HUES48 (cell line): ENCODE data around the gene SNX9.
"Not testable (repeated sequence)": the region's sequence is repeated elsewhere in the genome, so short reads cannot be mapped to it uniquely, and the experiment has no call there.

ENCODE experiments used
- H3K27ac ChIP-seq: one replicate; pipeline ENCODE4 v1.7.0; 2013; ENCODE audit warnings: low read depth, low read length, inconsistent platforms
- H3K27me3 ChIP-seq: 2 replicates; pipeline ENCODE4 v1.6.1; 2013; ENCODE audit warnings: mild to moderate bottlenecking, low read length; ENCODE audit not compliant: control insufficient read depth, insufficient read depth
- H3K36me3 ChIP-seq: 2 replicates; pipeline ENCODE4 v1.6.1; 2013; ENCODE audit warnings: low read length; ENCODE audit not compliant: control insufficient read depth, insufficient read depth
- H3K4me1 ChIP-seq: 2 replicates; pipeline ENCODE4 v1.6.1; 2013; ENCODE audit warnings: mild to moderate bottlenecking, low read length; ENCODE audit not compliant: control insufficient read depth, insufficient read depth
- H3K4me3 ChIP-seq: 2 replicates; pipeline ENCODE4 v1.5.1; 2013; ENCODE audit warnings: mild to moderate bottlenecking, low read depth, low read length
- H3K9ac ChIP-seq: 2 replicates; pipeline ENCODE4 v1.6.1; 2013; ENCODE audit warnings: mild to moderate bottlenecking, low read depth, low read length, moderate library complexity
- H3K9me3 ChIP-seq: 2 replicates; pipeline ENCODE4 v1.6.1; 2013; ENCODE audit warnings: low read length; ENCODE audit not compliant: control insufficient read depth, insufficient read depth

SNX9 gene

GRCh38 chr6:157929765-157930319 is 106.8 kb downstream of the SNX9 start:
- Histone ChIP-seq H3K9me3 (no peaks in the 10 kb centered on the region), H3K4me3 (no peak overlapping the region), H3K9ac (no peak overlapping the region), H3K4me1 (peaks cover 26% of the 10 kb centered on the region), H3K36me3 (peaks cover 73% of the 10 kb centered on the region), H3K27me3 (no peaks in the 10 kb centered on the region), H3K27ac (no peak overlapping the region)

- Histone ChIP-seq H3K9ac (no peak overlapping the region), H3K9me3 (no peaks in the 10 kb centered on the region), H3K4me3 (no peak overlapping the region), H3K27me3 (no peaks in the 10 kb centered on the region), H3K27ac (no peak overlapping the region), H3K36me3 (peaks cover 89% of the 10 kb centered on the region), H3K4me1 (peaks cover 10% of the 10 kb centered on the region)
These were observed 112.7 kb downstream of the SNX9 start for GRCh38 chr6:157935786-157936185.

- Histone ChIP-seq H3K4me1 (no peaks in the 10 kb centered on the region), H3K27ac (no peak overlapping the region)
These were observed 114.3 kb downstream of the SNX9 start for GRCh38 chr6:157937318-157937717.

GRCh38 chr6:157937916-157938315 is 114.9 kb downstream of the SNX9 start:
- no peak overlapping the region for H3K4me3 ChIP-seq
- H3K27me3 ChIP-seq: no peaks in the 10 kb centered on the region
- no peak overlapping the region for H3K27ac ChIP-seq
- peaks cover 96% of the 10 kb centered on the region for H3K36me3 ChIP-seq
- H3K9ac ChIP-seq: no peak overlapping the region
- H3K4me1 ChIP-seq: no peaks in the 10 kb centered on the region
- no peaks in the 10 kb centered on the region for H3K9me3 ChIP-seq

More at GRCh38 chr6:157937318-157937717, 114.3 kb downstream of the SNX9 start:
- H3K36me3 ChIP-seq: peaks cover 94% of the 10 kb centered on the region
- no peak overlapping the region for H3K9ac ChIP-seq
- H3K9me3 ChIP-seq: no peaks in the 10 kb centered on the region
- H3K27me3 ChIP-seq: no peaks in the 10 kb centered on the region
- no peak overlapping the region for H3K4me3 ChIP-seq

- not testable (repeated sequence) for H3K27ac ChIP-seq, H3K4me3 ChIP-seq, H3K9ac ChIP-seq, H3K4me1 ChIP-seq, H3K9me3 ChIP-seq, H3K27me3 ChIP-seq
- H3K36me3 ChIP-seq: peaks cover 98% of the 10 kb centered on the region
These were observed 117.5 kb downstream of the SNX9 start for GRCh38 chr6:157940375-157941036.

GRCh38 chr6:157941101-157941863 is 118.2 kb downstream of the SNX9 start:
- no peaks in the 10 kb centered on the region for H3K9me3 ChIP-seq
- peaks cover 97% of the 10 kb centered on the region for H3K36me3 ChIP-seq
- H3K9ac ChIP-seq: no peak overlapping the region
- H3K27ac ChIP-seq: no peak overlapping the region
- H3K4me1 ChIP-seq: no peaks in the 10 kb centered on the region
- H3K4me3 ChIP-seq: no peak overlapping the region
- H3K27me3 ChIP-seq: no peaks in the 10 kb centered on the region

- Histone ChIP-seq H3K4me1 (no peaks in the 10 kb centered on the region), H3K4me3 (no peak overlapping the region), H3K36me3 (peaks cover 90% of the 10 kb centered on the region), H3K27me3 (no peaks in the 10 kb centered on the region), H3K9me3 (no peaks in the 10 kb centered on the region), H3K27ac (no peak overlapping the region), H3K9ac (no peak overlapping the region)
These were observed 119.3 kb downstream of the SNX9 start for GRCh38 chr6:157942351-157942750.

GRCh38 chr6:157943249-157943963 is 120.4 kb downstream of the SNX9 start:
- H3K27me3 ChIP-seq: no peaks in the 10 kb centered on the region
- no peaks in the 10 kb centered on the region for H3K4me1 ChIP-seq
- H3K36me3 ChIP-seq: peaks cover 80% of the 10 kb centered on the region
- H3K9ac ChIP-seq: no peak overlapping the region
- no peak overlapping the region for H3K4me3 ChIP-seq
- H3K9me3 ChIP-seq: no peaks in the 10 kb centered on the region
- H3K27ac ChIP-seq: no peak overlapping the region

GRCh38 chr6:157943964-157944283 is 120.9 kb downstream of the SNX9 start:
- Histone ChIP-seq H3K27me3 (no peaks in the 10 kb centered on the region), H3K4me3 (no peak overlapping the region), H3K36me3 (peaks cover 75% of the 10 kb centered on the region), H3K27ac (no peak overlapping the region), H3K9me3 (no peaks in the 10 kb centered on the region), H3K9ac (no peak overlapping the region), H3K4me1 (no peaks in the 10 kb centered on the region)

GRCh38 chr6:157944983-157945931 is 122.2 kb downstream of the SNX9 start:
- peaks cover 61% of the 10 kb centered on the region for H3K36me3 ChIP-seq
- H3K4me1 ChIP-seq: no peaks in the 10 kb centered on the region
- H3K9me3 ChIP-seq: no peaks in the 10 kb centered on the region
- no peak overlapping the region for H3K27ac ChIP-seq
- H3K9ac ChIP-seq: no peak overlapping the region
- H3K4me3 ChIP-seq: no peak overlapping the region
- H3K27me3 ChIP-seq: no peaks in the 10 kb centered on the region
